ENCODE measurements around the gene TRPV4. TPM values are rescaled to one million over a fixed set of nuclear protein-coding genes. Genes with fewer than 3 reads are reported as not detected.

Gene TRPV4
- total RNA-seq, 1 experiment from 2014 or later: 0.44 TPM

DNA sequence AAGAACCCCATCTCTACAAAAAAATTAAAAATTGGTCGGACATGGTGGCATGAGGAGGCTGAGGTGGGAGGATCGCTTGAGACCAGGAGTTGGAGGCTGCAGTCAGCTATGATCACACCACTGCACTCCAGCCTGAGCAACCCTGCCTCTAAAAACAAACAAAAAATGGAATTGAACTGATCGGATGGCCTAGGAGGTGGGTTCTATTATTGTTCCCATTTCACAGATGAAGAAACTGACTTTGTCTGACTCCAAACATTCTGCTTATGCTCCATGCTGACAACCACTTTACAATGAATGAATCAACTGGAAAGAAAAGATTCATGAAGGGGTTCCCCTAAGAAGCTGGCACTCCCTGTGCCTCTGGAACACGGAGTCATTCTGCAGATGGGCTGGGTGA, 47.3 kb downstream of the TRPV4 start:
- CTCF ChIA-PET: interaction anchor here (0.9 kb wide), 1 partner anchor 269 kb away, joined by 3 read pairs; no protein-coding TSS in a partner anchor
- POLR2A ChIA-PET: interaction anchor here (0.8 kb wide), 1 partner anchor 276 kb away, joined by 5 read pairs; no protein-coding TSS in a partner anchor
- Histone ChIP-seq H3K4me1 (ENCODE audit: control insufficient read depth, insufficient read depth, low read length) (no peaks in the 10 kb centered on the region), H3K27me3 (ENCODE audit: control insufficient read depth, insufficient read depth, low read length) (no peaks in the 10 kb centered on the region), H3K36me3 (ENCODE audit: control insufficient read depth, insufficient read depth, low read length) (no peaks in the 10 kb centered on the region), H3K4me3 (ENCODE audit: low read depth in 2 of 2, low read length in 2 of 2) (no peak overlapping the region), H3K9me3 (ENCODE audit: control insufficient read depth, insufficient read depth, low read depth, low read length) (no peaks in the 10 kb centered on the region), H3K27ac (ENCODE audit: low read length) (no peak overlapping the region)
- in situ Hi-C loops (cut with HindIII; ENCODE audit: low pct_unique_long_range_greater_than_20kb, low sequenced_read_pairs) (no loop called here), intact Hi-C loops (cut with micrococcal nuclease; ENCODE audit: unreplicated experiment) (no loop called here)
- DNase-seq (ENCODE audit: low read depth, low spot score): no peak
- BruUV-seq (replicated peaks): no TSS peak
- TF ChIP-seq SIN3A (IDR thresholded peaks at IDR 0.05; ENCODE audit: borderline replicate concordance, insufficient read depth, low read depth, low read length) (no peak), TCF7L2 (IDR thresholded peaks at IDR 0.05; ENCODE audit: low read depth, low read length) (no peak), POLR2AphosphoS5 (IDR thresholded peaks at IDR 0.05; ENCODE audit: low read depth, low read length) (no peak)
- TF ChIP-seq, protein P1, sequence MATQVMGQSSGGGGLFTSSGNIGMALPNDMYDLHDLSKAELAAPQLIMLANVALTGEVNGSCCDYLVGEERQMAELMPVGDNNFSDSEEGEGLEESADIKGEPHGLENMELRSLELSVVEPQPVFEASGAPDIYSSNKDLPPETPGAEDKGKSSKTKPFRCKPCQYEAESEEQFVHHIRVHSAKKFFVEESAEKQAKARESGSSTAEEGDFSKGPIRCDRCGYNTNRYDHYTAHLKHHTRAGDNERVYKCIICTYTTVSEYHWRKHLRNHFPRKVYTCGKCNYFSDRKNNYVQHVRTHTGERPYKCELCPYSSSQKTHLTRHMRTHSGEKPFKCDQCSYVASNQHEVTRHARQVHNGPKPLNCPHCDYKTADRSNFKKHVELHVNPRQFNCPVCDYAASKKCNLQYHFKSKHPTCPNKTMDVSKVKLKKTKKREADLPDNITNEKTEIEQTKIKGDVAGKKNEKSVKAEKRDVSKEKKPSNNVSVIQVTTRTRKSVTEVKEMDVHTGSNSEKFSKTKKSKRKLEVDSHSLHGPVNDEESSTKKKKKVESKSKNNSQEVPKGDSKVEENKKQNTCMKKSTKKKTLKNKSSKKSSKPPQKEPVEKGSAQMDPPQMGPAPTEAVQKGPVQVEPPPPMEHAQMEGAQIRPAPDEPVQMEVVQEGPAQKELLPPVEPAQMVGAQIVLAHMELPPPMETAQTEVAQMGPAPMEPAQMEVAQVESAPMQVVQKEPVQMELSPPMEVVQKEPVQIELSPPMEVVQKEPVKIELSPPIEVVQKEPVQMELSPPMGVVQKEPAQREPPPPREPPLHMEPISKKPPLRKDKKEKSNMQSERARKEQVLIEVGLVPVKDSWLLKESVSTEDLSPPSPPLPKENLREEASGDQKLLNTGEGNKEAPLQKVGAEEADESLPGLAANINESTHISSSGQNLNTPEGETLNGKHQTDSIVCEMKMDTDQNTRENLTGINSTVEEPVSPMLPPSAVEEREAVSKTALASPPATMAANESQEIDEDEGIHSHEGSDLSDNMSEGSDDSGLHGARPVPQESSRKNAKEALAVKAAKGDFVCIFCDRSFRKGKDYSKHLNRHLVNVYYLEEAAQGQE (IDR thresholded peaks at IDR 0.05; ENCODE audit: insufficient read depth in 1 of 2, low read depth in 2 of 2, low read length in 1 of 2): no peak
- TF ChIP-seq, protein P2, sequence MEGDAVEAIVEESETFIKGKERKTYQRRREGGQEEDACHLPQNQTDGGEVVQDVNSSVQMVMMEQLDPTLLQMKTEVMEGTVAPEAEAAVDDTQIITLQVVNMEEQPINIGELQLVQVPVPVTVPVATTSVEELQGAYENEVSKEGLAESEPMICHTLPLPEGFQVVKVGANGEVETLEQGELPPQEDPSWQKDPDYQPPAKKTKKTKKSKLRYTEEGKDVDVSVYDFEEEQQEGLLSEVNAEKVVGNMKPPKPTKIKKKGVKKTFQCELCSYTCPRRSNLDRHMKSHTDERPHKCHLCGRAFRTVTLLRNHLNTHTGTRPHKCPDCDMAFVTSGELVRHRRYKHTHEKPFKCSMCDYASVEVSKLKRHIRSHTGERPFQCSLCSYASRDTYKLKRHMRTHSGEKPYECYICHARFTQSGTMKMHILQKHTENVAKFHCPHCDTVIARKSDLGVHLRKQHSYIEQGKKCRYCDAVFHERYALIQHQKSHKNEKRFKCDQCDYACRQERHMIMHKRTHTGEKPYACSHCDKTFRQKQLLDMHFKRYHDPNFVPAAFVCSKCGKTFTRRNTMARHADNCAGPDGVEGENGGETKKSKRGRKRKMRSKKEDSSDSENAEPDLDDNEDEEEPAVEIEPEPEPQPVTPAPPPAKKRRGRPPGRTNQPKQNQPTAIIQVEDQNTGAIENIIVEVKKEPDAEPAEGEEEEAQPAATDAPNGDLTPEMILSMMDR (IDR thresholded peaks at IDR 0.05): no peak
- ATAC-seq: no peak

DNA sequence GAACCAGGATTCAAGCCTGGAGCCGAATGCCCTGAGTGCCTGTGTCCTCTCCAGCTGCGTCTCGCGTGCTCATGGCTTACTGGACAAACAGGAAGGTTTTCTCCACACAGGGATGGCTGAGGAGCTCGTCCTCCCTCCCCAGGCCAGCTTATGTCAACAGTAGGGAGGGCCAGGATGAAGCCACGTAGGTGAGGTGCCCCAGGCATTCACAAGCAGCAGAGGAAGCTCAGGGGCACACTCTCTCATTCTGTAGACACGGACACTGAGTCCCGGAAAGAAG, 49.3 kb downstream of the TRPV4 start:
- in situ Hi-C loops (cut with HindIII; ENCODE audit: low pct_unique_long_range_greater_than_20kb, low sequenced_read_pairs) (no loop called here), intact Hi-C loops (cut with micrococcal nuclease; ENCODE audit: unreplicated experiment) (no loop called here)
- H3K27ac ChIP-seq (ENCODE audit: low read length): no peak overlapping the region
- TF ChIP-seq, protein P1 (IDR thresholded peaks at IDR 0.05; ENCODE audit: insufficient read depth in 1 of 2, low read depth in 2 of 2, low read length in 1 of 2): no peak
- TF ChIP-seq SIN3A (IDR thresholded peaks at IDR 0.05; ENCODE audit: borderline replicate concordance, insufficient read depth, low read depth, low read length) (no peak), POLR2AphosphoS5 (IDR thresholded peaks at IDR 0.05; ENCODE audit: low read depth, low read length) (no peak), TCF7L2 (IDR thresholded peaks at IDR 0.05; ENCODE audit: low read depth, low read length) (no peak)
- TF ChIP-seq, protein P2 (IDR thresholded peaks at IDR 0.05): no peak
- DNase-seq (ENCODE audit: low read depth, low spot score) (no peak), ATAC-seq (peak; percentile 57)
- H3K27me3 ChIP-seq (ENCODE audit: control insufficient read depth, insufficient read depth, low read length): no peaks in the 10 kb centered on the region
- H3K9me3 ChIP-seq (ENCODE audit: control insufficient read depth, insufficient read depth, low read depth, low read length): no peaks in the 10 kb centered on the region; the same call in 1 of the 2 replicates
- no peaks in the 10 kb centered on the region for H3K4me1 ChIP-seq (ENCODE audit: control insufficient read depth, insufficient read depth, low read length)
- POLR2A ChIA-PET: no interaction called here
- H3K36me3 ChIP-seq (ENCODE audit: control insufficient read depth, insufficient read depth, low read length): no peaks in the 10 kb centered on the region
- CTCF ChIA-PET: interaction anchor here (0.6 kb wide), 1 partner anchor 9 kb away, joined by 4 read pairs; no protein-coding TSS in a partner anchor
- H3K4me3 ChIP-seq (ENCODE audit: low read depth in 2 of 2, low read length in 2 of 2): no peak overlapping the region
- BruUV-seq (replicated peaks): no TSS peak

All from Panc1 (cell line).